ENCODE data around the gene NWD2.

NWD2 gene

DNA sequence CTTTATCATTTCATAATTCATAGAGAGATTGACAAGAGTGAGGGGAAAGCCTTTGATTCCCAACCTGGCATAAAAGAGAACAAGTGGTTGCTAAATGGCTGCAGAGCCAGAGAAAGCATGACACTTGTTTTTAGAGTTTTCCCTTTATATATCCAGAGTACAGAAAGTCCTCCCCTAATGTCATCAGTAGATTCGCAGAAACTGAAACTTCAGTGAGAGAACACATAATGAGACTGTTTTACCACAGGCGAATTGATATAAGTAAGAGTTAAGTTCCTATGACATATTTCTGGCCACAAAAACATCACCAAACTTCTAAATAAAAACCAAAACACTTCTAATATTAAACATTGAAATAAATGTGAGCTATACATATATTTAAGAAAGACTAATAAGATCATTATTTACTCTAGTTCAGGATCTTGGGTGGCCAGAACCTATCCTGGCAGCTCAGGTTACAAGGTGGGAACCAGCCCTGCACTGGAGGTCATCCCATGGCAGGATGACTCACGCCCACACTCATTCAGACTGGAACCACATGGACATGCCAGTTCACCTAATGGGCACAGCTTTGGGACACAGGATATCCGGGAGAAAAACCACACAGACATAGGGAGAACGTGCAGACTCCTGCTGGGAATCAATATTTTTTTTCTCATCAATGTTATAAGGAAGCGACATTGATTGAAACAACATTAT lies 35.5 kb downstream of the NWD2 start:
- TF ChIP-seq, protein P1, sequence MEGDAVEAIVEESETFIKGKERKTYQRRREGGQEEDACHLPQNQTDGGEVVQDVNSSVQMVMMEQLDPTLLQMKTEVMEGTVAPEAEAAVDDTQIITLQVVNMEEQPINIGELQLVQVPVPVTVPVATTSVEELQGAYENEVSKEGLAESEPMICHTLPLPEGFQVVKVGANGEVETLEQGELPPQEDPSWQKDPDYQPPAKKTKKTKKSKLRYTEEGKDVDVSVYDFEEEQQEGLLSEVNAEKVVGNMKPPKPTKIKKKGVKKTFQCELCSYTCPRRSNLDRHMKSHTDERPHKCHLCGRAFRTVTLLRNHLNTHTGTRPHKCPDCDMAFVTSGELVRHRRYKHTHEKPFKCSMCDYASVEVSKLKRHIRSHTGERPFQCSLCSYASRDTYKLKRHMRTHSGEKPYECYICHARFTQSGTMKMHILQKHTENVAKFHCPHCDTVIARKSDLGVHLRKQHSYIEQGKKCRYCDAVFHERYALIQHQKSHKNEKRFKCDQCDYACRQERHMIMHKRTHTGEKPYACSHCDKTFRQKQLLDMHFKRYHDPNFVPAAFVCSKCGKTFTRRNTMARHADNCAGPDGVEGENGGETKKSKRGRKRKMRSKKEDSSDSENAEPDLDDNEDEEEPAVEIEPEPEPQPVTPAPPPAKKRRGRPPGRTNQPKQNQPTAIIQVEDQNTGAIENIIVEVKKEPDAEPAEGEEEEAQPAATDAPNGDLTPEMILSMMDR (IDR thresholded peaks at IDR 0.05; ENCODE audit: insufficient read depth, low read depth, low read length, missing control alignments) = no peak
- no peak overlapping the region for H3K4me3 ChIP-seq (ENCODE audit: low read length)
- peak; percentile 8 for DNase-seq (ENCODE audit: low read depth)

DNA sequence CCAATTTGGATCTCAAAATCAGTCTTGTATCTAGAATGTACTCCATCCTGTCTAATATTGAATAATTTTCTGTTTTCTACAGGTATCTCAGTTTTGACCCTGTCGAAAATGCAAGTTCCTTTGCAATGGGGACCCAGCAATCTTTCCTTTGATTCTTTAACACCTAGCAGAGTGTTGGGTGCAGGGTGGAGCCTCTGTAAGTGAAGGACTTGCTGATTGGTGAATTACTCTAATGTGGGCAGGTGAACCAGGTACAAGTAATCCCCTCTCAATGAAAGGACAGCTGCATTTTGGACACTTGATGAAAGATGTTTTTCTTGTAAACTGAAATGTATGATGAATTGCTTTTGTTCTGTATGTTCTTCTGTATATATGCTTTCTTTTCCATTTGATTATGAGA lies 54.9 kb downstream of the NWD2 start:
- H3K4me3 ChIP-seq (ENCODE audit: low read length) = no peak overlapping the region
- TF ChIP-seq, protein P1 (IDR thresholded peaks at IDR 0.05; ENCODE audit: insufficient read depth, low read depth, low read length, missing control alignments) = no peak
- DNase-seq (ENCODE audit: low read depth) = no peak

DNA sequence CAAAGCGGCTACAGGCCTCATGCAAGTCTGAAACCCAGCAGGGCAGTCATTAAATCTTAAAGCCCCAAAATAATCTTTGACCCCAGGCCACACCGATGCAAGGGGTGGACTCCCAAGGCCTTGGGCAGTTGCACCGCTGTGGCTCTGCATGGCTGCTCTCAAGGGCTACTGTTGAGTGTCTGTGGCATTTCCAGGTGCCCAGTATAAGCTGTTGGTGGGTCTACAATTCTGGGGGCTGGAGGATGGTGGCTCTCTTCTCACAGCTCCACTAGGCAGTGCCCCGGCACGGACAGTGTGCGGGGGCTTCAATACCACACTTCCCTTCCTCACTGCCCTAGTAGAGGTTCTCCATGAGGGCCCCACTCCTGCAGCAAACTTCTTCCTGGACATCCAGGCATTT lies 60.1 kb downstream of the NWD2 start:
- no peak overlapping the region for H3K4me3 ChIP-seq (ENCODE audit: low read length)
- TF ChIP-seq, protein P1 (IDR thresholded peaks at IDR 0.05; ENCODE audit: insufficient read depth, low read depth, low read length, missing control alignments) = no peak
- no peak for DNase-seq (ENCODE audit: low read depth)

DNA sequence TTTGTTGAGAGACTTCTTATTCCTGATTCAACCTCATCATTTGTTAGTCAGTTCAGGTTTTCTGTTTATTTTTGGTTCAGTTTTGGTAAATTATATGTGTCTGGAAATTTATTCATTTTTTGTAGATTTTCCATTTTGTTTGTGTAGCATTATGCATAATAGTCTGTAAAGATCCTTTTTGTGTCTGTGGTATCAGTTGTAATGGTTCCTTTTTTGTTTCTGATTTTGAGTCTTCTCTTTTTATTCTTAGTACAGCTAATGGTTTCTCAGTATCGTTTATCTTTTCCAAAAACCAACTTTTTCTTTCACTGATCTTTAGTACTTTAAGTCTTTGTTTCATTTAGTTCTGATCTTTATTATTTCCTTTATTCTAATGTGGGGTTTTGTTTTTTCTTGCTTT lies 61.4 kb downstream of the NWD2 start:
- no peak for DNase-seq (ENCODE audit: low read depth)
- no peak overlapping the region for H3K4me3 ChIP-seq (ENCODE audit: low read length)
- TF ChIP-seq, protein P1 (IDR thresholded peaks at IDR 0.05; ENCODE audit: insufficient read depth, low read depth, low read length, missing control alignments) = no peak

DNA sequence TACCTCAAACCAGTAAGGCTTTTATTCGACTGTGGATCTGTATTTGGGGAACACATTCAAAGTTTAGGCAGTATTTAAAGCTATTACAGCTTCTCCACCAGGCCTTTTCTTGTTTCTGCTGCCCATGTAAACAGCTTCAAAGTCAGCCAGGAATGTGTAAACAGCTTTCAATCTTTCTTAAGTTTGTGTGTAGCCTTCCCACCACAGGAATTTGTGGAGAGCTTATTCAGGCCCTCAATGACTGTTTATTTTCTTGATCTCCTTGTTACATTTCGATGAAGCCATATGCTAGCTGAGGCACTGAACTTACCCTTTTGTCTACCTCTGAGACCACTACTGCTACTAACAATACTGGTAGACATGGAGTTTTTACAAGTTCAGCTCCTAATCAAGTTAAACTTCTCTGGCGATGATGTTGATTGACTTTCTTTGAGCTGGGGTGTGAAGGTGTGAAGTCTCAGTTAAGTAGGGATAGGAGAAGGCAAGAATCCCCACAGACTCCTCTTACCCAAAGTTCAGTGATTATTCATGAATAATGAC lies 72.6 kb downstream of the NWD2 start:
- no peak overlapping the region for H3K4me3 ChIP-seq (ENCODE audit: low read length)
- TF ChIP-seq, protein P1 (IDR thresholded peaks at IDR 0.05; ENCODE audit: insufficient read depth, low read depth, low read length, missing control alignments) = no peak
- no peak for DNase-seq (ENCODE audit: low read depth)

DNA sequence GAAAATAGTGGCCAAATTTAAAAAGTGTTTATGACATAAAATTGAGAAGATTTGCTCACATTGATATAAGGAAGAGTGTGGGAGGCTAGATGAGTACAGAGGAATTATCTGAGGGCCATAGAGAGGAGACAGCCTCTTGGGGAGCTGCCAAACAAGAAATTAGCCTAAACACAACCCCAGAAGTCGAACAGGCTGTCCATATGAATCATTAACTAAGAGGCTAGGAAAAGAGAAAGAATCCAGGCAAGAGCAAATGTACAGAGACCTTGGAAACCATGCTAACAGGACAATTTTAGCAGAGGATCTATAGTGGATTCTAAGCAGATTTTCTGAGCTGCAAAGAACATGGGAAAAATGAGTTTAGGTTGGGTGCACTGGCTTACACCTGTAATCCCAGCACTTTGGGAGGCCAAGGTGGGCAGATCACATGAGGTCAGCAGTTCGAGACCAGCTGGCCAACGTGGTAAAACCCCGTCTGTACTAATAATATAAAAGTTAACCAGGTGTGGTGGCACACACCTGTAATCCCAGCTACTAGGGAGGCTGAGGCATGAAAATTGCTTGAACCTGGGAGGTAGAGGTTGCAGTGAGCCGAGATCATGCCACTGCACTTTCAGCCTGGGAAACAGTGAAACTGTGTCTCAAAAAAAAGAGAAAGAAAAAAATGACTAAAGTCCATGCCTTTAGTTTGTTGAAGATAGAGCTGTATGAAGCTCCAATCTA lies 76.1 kb downstream of the NWD2 start:
- no peak for DNase-seq (ENCODE audit: low read depth)
- TF ChIP-seq, protein P1 (IDR thresholded peaks at IDR 0.05; ENCODE audit: insufficient read depth, low read depth, low read length, missing control alignments) = no peak
- H3K4me3 ChIP-seq (ENCODE audit: low read length) = no peak overlapping the region
